HG03442 (cell line): Measurements from ENCODE around the gene HSPA4L.
A peak's percentile ranks its signal among the peaks of the same experiment; 100 is the strongest.

Experiments
- ATAC-seq: cut with Tn5 transposase; IDR thresholded peaks from one replicate; pipeline ENCODE4 v1.9.1; 2021; ENCODE audit warnings: mild to moderate bottlenecking, moderate library complexity; ENCODE audit not compliant: unreplicated experiment

HSPA4L gene

GRCh38 chr4:127856813-127857447 lies 74.8 kb downstream of the HSPA4L start:
- ATAC-seq, result peak; percentile 91

- ATAC-seq, result no peak
Observed at GRCh38 chr4:127857641-127858040, 75.5 kb downstream of the HSPA4L start.

GRCh38 chr4:127868196-127868595 lies 86.1 kb downstream of the HSPA4L start:
- no peak for ATAC-seq

GRCh38 chr4:127870281-127870680 lies 88.2 kb downstream of the HSPA4L start:
- no peak for ATAC-seq

GRCh38 chr4:127870688-127871087 lies 88.6 kb downstream of the HSPA4L start:
- no peak for ATAC-seq

- ATAC-seq, result no peak
Observed at GRCh38 chr4:127875791-127876190, 93.7 kb downstream of the HSPA4L start.

GRCh38 chr4:127880763-127881562 lies 98.8 kb downstream of the HSPA4L start, which contains the start of gene PLK4:
TSS of gene PLK4 (plus strand) at chr4:127880893. CDS start at chr4:127881135, 242 bp downstream.
- peak; percentile 88 for ATAC-seq

GRCh38 chr4:127881563-127881864 lies 99.4 kb downstream of the HSPA4L start:
- peak; percentile 37 for ATAC-seq

- ATAC-seq, result no peak
Observed at GRCh38 chr4:127888559-127888958, 106.4 kb downstream of the HSPA4L start.

- no peak for ATAC-seq
Observed at GRCh38 chr4:127889903-127890302, 107.8 kb downstream of the HSPA4L start.
